Measurements from ENCODE around the gene ZNF366.

ZNF366 gene

GRCh38 chr5:72552041-72552557 is 44.9 kb upstream of the ZNF366 start:
- no peak for TF ChIP-seq CTCF (IDR thresholded peaks at IDR 0.05)
- no peak for DNase-seq
- intact Hi-C loops (cut with DNase I; ENCODE audit: low total_unique reads): no loop called here
- H3K27ac ChIP-seq: no peak overlapping the region
- H3K9me3 ChIP-seq: no peaks in the 10 kb centered on the region
- no peaks in the 10 kb centered on the region for H3K36me3 ChIP-seq
- H3K27me3 ChIP-seq: no peaks in the 10 kb centered on the region
- H3K4me1 ChIP-seq: peaks cover 0 to 13% (median 9%) of the 10 kb centered on the region in 4 donors
- H3K4me3 ChIP-seq: no peak overlapping the region

GRCh38 chr5:72550595-72550994 is 43.4 kb upstream of the ZNF366 start:
- intact Hi-C loops (cut with DNase I; ENCODE audit: low total_unique reads): no loop called here
- no peak for DNase-seq
- Histone ChIP-seq H3K9me3 (peaks cover 0 to 4% (median 0%) of the 10 kb centered on the region in 3 donors), H3K4me3 (no peak overlapping the region), H3K27me3 (no peaks in the 10 kb centered on the region), H3K36me3 (no peaks in the 10 kb centered on the region), H3K4me1 (peaks cover 0 to 1% (median 0%) of the 10 kb centered on the region in 4 donors), H3K27ac (no peak overlapping the region)
- TF ChIP-seq CTCF (IDR thresholded peaks at IDR 0.05): no peak

- DNase-seq: no peak
- Histone ChIP-seq H3K27ac (peak overlapping the region; percentile 4 to 43), H3K9me3 (peaks cover 0 to 9% (median 0%) of the 10 kb centered on the region in 3 donors), H3K27me3 (no peaks in the 10 kb centered on the region), H3K36me3 (no peaks in the 10 kb centered on the region), H3K4me1 (peaks cover 0 to 6% (median 0%) of the 10 kb centered on the region in 4 donors), H3K4me3 (no peak overlapping the region)
- no peak for TF ChIP-seq CTCF (IDR thresholded peaks at IDR 0.05)
- intact Hi-C loops (cut with DNase I; ENCODE audit: low total_unique reads): no loop called here
Measured at GRCh38 chr5:72543811-72544210, 36.6 kb upstream of the ZNF366 start.

GRCh38 chr5:72543365-72543764 is 36.2 kb upstream of the ZNF366 start:
- H3K4me1 ChIP-seq: peaks cover 0 to 6% (median 0%) of the 10 kb centered on the region in 4 donors
- DNase-seq: no peak
- H3K36me3 ChIP-seq: no peaks in the 10 kb centered on the region
- H3K27ac ChIP-seq: peak overlapping the region; percentile 4 to 43
- no peaks in the 10 kb centered on the region for H3K27me3 ChIP-seq
- intact Hi-C loops (cut with DNase I; ENCODE audit: low total_unique reads): no loop called here
- TF ChIP-seq CTCF (IDR thresholded peaks at IDR 0.05): no peak
- H3K9me3 ChIP-seq: peaks cover 0 to 9% (median 0%) of the 10 kb centered on the region in 3 donors
- H3K4me3 ChIP-seq: no peak overlapping the region

- H3K9me3 ChIP-seq: peaks cover 0 to 9% (median 0%) of the 10 kb centered on the region in 3 donors
- no peak for TF ChIP-seq CTCF (IDR thresholded peaks at IDR 0.05)
- DNase-seq: no peak
- H3K4me3 ChIP-seq: no peak overlapping the region
- no peaks in the 10 kb centered on the region for H3K36me3 ChIP-seq
- H3K27ac ChIP-seq: peak overlapping the region; percentile 4 to 11
- no peaks in the 10 kb centered on the region for H3K27me3 ChIP-seq
- peaks cover 0 to 6% (median 0%) of the 10 kb centered on the region in 4 donors for H3K4me1 ChIP-seq
- intact Hi-C loops (cut with DNase I; ENCODE audit: low total_unique reads): no loop called here
Measured at GRCh38 chr5:72542695-72543094, 35.5 kb upstream of the ZNF366 start.
